Mesodermal cell (in vitro differentiated cells): ENCODE data around the gene CDHR2.
A peak's percentile ranks its signal among the peaks of the same experiment; 100 is the strongest.
"Not testable (repeated sequence)": the region's sequence is repeated elsewhere in the genome, so short reads cannot be mapped to it uniquely, and the experiment has no call there.

Experiments
- H3K27ac ChIP-seq: 2 replicates; pipeline ENCODE4 v1.7.0; 2013; ENCODE audit warnings: mild to moderate bottlenecking, low read depth, low read length, moderate library complexity; ENCODE audit not compliant: severe bottlenecking
- H3K36me3 ChIP-seq: 2 replicates; pipeline ENCODE4 v1.7.1; 2013; ENCODE audit warnings: mild to moderate bottlenecking, low read length, moderate library complexity; ENCODE audit not compliant: control insufficient read depth, insufficient read depth
- H3K4me1 ChIP-seq: one replicate; pipeline ENCODE4 v1.7.1; 2013; ENCODE audit warnings: mild to moderate bottlenecking, low read length; ENCODE audit not compliant: insufficient read depth, control insufficient read depth, poor library complexity, severe bottlenecking
- H3K4me3 ChIP-seq: 2 replicates; pipeline ENCODE4 v1.7.0; 2013; ENCODE audit warnings: low read length, control low read depth, mild to moderate bottlenecking; ENCODE audit not compliant: insufficient read depth, poor library complexity, severe bottlenecking; ENCODE audit errors: extremely low read depth
- H3K9me3 ChIP-seq: 2 replicates; pipeline ENCODE4 v1.7.1; 2013; ENCODE audit warnings: mild to moderate bottlenecking, low read length, moderate library complexity; ENCODE audit not compliant: control insufficient read depth
- WGBS, 2 experiments: methylation state at CpG; one replicate each; pipeline ENCODE4 v1.1.5; 2013; ENCODE audit warnings: missing lambda C conversion rate in 2 of 2; ENCODE audit not compliant: insufficient coverage in 2 of 2; 5-methylcytosine and 5-hydroxymethylcytosine counted together

CDHR2 gene

GRCh38 chr5:176597417-176598389 lies 48.6 kb downstream of the CDHR2 start:
- 89 to 93% methylated on average over 41 to 47 of the region's 47 CpGs for WGBS, 2 experiments
- peaks cover 6% of the 10 kb centered on the region for H3K4me1 ChIP-seq
- no peak overlapping the region for H3K4me3 ChIP-seq
- no peak overlapping the region for H3K27ac ChIP-seq
- peaks cover 3% of the 10 kb centered on the region for H3K36me3 ChIP-seq
- H3K9me3 ChIP-seq = no peaks in the 10 kb centered on the region

GRCh38 chr5:176599749-176600430 lies 50.7 kb downstream of the CDHR2 start:
- 93 to 96% methylated on average over 17 to 18 of the region's 19 CpGs for WGBS, 2 experiments
- not testable (repeated sequence) for H3K4me1 ChIP-seq, H3K9me3 ChIP-seq, H3K4me3 ChIP-seq, H3K27ac ChIP-seq, H3K36me3 ChIP-seq

GRCh38 chr5:176601901-176602482 lies 52.9 kb downstream of the CDHR2 start:
- Histone ChIP-seq H3K4me1 (peaks cover 14% of the 10 kb centered on the region), H3K36me3 (peaks cover 3% of the 10 kb centered on the region), H3K27ac (no peak overlapping the region), H3K4me3 (no peak overlapping the region), H3K9me3 (no peaks in the 10 kb centered on the region)
- 82 to 85% methylated on average over 11 of the region's 12 CpGs for WGBS, 2 experiments

GRCh38 chr5:176603091-176603490 lies 53.9 kb downstream of the CDHR2 start:
- Histone ChIP-seq H3K4me1 (peaks cover 14% of the 10 kb centered on the region), H3K27ac (no peak overlapping the region), H3K9me3 (no peaks in the 10 kb centered on the region), H3K4me3 (no peak overlapping the region), H3K36me3 (peaks cover 1% of the 10 kb centered on the region)
- WGBS, 2 experiments = 27 to 33% methylated on average over 2 of the region's 2 CpGs

GRCh38 chr5:176606032-176606431 lies 56.9 kb downstream of the CDHR2 start:
- Histone ChIP-seq H3K4me3 (no peak overlapping the region), H3K9me3 (no peaks in the 10 kb centered on the region), H3K27ac (peak overlapping the region; percentile 59), H3K4me1 (peaks cover 14% of the 10 kb centered on the region), H3K36me3 (no peaks in the 10 kb centered on the region)
- 0 to 63% methylated on average over 1 to 3 of the region's 3 CpGs for WGBS, 2 experiments

- 83 to 100% methylated on average over 1 to 3 of the region's 3 CpGs for WGBS, 2 experiments
- Histone ChIP-seq H3K4me3 (no peak overlapping the region), H3K9me3 (no peaks in the 10 kb centered on the region), H3K27ac (no peak overlapping the region), H3K36me3 (no peaks in the 10 kb centered on the region), H3K4me1 (peaks cover 14% of the 10 kb centered on the region)
Measured at GRCh38 chr5:176606875-176607274, 57.7 kb downstream of the CDHR2 start.

- no peak overlapping the region for H3K27ac ChIP-seq
- 93 to 100% methylated on average over 3 of the region's 4 CpGs for WGBS, 2 experiments
- H3K4me1 ChIP-seq = peaks cover 14% of the 10 kb centered on the region
- H3K36me3 ChIP-seq = no peaks in the 10 kb centered on the region
- H3K9me3 ChIP-seq = no peaks in the 10 kb centered on the region
- H3K4me3 ChIP-seq = no peak overlapping the region
Measured at GRCh38 chr5:176608142-176608705, 59.1 kb downstream of the CDHR2 start.

- H3K4me1 ChIP-seq = peaks cover 14% of the 10 kb centered on the region
- 33 to 38% methylated on average over 32 to 35 of the region's 46 CpGs for WGBS, 2 experiments
- H3K4me3 ChIP-seq = peak overlapping the region; percentile 44
- no peaks in the 10 kb centered on the region for H3K9me3 ChIP-seq
- no peak overlapping the region for H3K27ac ChIP-seq
- no peaks in the 10 kb centered on the region for H3K36me3 ChIP-seq
Measured at GRCh38 chr5:176608937-176609723, 60.0 kb downstream of the CDHR2 start.

- Histone ChIP-seq H3K4me1 (peaks cover 16% of the 10 kb centered on the region), H3K9me3 (no peaks in the 10 kb centered on the region), H3K27ac (no peak within 1 kb of the TSS), H3K4me3 (peak within 1 kb of the TSS; percentile 44), H3K36me3 (no peaks in the 10 kb centered on the region)
- 1% methylated on average over 47 to 72 of the region's 101 CpGs for WGBS, 2 experiments
Measured at GRCh38 chr5:176609724-176610434, 60.7 kb downstream of the CDHR2 start, which contains the start of gene GPRIN1. Gene GPRIN1, minus strand, starts transcription at chr5:176610156. Its CDS starts 10,322 bp downstream, at chr5:176599834.
